GM20431 (cell line): Measurements from ENCODE around the gene HNRNPF.
"Not testable (repeated sequence)": the region's sequence is repeated elsewhere in the genome, so short reads cannot be mapped to it uniquely, and the experiment has no call there.

Source experiments
- in situ Hi-C: fragments of 300-500 bp; cut with MseI, MboI; formaldehyde crosslinking; loops from one replicate; pipeline ENCODE4 v1.15.0; 2020; ENCODE audit warnings: low sequenced_read_pairs; ENCODE audit not compliant: unreplicated experiment

The HNRNPF gene

GRCh38 chr10:43399320-43400310, 9.4 kb downstream of the HNRNPF start:
- in situ Hi-C loops: no loop called here

DNA sequence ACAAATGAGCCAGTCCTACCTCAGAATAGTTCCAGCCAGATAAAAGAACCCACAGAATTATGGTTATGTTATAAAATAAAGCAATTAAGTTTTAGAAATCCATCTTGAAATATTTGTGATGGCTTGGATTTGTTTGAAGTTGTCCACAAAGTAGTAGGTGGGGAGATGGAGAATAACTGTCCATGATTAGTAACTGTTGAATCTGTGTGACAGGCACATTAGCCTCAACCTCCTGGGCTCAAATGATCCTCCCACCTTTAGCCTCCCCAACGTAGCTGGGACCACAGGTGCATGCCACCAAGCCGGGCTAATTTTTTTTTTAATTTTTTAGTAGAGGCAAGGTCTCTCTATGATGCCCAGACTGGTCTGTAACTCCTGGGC, 10.1 kb downstream of the HNRNPF start:
- in situ Hi-C loops: no loop called here

DNA sequence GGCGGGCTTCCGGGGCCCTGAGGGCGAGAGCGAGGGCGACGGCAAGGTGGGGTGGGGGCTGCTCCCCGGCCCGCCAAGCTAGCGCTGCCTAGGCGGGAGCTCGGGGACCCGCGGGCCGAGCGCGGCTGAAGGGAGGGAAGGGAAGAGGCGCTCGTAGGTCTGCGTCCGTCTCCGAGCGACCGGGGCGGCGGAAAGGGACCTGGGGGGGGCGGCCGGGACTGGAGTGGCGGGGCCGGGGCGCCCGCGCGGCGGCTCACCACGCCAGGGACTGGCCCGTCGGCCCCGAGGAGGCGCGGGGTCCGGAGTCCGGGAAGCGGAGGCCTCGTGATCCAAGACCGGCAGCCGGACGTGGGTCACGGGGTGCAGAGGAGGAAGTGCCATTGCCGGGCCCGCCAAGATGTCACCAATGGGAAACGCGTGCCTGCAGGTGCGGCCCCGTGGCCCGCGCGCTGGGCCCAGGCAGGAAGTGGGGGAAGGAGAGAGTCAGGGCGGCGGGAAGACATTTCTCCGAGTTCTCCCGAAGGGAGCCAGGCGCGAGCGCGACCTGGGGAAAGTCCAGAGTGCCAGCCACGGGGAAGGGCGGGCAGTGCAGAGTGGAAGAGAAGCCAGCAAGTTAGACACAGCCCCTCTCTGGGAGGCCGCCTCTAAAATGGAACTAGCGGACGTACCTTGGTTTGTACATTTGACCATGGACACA, 11.9 kb downstream of the HNRNPF start:
- in situ Hi-C loops: no loop called here

DNA sequence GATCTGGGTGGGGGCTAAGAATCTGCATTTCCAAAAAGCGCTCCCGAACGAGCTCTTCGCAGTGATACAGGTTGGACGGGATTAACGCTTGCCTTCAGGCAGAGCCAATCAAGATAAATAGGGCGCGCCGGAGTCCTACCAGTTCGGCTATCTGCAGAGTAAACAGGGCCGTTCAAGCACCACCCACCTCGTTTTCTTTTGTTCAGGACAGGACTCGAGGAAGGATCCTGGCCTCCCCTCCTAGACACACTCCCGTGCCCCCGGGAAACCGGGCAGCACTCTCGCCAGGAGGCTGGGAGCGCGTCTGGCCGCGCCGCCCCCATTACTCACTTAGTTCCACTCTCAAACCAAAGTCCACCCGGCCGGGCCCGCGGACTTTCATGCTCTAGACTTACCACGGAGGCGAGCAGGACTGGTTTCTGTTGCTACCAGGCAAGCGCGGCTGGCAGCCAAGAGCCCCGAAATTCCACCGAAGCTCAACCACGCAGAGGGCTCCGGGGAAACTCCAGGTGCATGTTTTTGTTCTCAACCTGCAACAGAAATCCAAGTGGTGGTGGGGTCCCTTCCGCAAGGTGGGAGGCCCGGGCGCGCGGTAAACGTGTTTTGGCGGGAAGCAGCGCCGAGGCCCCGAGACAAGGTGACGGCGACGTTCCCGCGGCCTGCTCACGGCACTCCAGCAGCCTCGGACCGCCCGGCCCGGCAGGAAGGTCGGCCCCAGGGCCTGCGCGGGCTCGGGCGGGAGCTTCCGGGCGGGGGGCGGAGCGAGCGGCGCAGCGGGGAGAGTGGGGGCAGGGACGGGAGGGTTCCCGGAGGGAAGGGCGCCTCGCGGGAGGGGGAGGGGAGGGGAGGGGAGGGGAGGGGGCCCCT, 12.7 kb downstream of the HNRNPF start:
- in situ Hi-C loops: no loop called here

- in situ Hi-C loops: no loop called here
These were observed 13.4 kb downstream of the HNRNPF start for GRCh38 chr10:43395571-43396060.

DNA sequence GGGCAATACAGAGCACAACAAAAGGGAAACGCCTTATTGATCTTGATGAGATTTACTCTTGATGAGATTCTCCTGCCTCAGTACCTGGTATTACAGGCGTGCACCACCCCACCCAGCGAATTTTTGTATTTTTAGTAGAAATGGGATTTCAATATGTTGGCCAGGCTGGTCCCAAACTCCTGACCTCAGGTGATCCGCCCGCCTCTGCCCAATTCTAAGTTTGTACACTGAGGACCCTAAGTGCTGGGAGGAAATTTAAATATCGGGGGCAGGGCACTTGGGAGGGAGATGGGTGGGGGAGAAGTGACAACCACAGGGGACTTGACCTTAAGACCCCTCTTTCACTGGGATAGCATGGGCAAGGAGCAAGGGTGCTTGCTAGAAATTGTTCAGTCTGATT, 14.1 kb downstream of the HNRNPF start:
- in situ Hi-C loops: no loop called here

DNA sequence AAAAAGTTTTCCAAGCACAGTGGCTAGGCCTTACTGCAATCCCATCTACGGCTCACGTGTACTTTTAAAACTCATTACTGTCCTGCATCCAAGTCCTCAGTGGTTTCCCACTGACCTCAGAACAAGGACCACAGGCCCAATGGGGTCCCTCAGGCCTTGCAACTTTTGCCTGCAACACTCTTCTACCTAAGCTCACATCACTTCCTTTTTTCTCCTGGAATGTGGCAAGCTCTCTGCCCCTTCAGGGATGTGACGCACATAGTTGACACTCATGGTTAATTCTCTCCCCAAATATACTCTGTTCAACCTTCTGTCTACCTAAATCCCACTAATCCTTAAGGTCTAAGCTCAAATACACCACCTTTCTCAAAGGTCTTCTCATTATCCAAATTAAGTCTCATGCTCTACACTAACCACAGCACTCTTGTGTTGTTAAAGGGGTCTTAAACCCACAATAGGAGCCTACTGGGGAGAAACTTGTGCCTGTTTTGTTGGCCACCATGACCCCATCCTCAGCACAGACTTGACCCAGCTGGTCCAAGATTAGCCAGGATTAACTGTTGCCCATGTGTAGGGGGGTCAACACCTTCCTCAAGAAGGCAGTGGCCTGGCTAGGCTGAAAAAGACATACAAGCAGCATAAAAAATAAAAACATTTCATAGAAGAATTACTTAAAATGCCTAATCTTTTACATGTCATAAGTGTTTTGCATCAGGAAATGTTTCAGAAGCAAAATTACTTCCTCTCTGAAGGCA, 15.2 kb downstream of the HNRNPF start:
- in situ Hi-C loops: no loop called here

DNA sequence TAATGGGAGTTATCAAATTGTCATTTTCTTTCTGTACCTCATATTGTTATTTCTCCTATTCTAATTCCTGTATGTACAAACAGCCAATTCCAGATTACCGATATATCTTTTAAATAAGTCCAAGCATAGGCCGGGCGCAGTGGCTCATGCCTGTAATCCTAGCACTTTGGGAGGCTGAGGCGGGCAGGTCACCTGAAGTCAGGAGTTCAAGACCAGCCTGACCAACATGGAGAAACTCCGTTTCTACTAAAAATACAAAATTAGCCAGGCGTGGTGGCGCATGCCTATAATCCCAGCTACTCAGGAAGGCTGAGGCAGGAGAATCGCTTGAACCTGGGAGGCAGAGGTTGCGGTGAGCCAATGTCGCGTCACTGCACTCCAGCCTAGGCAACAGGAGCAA, 15.8 kb downstream of the HNRNPF start:
- in situ Hi-C loops: not testable (repeated sequence)

DNA sequence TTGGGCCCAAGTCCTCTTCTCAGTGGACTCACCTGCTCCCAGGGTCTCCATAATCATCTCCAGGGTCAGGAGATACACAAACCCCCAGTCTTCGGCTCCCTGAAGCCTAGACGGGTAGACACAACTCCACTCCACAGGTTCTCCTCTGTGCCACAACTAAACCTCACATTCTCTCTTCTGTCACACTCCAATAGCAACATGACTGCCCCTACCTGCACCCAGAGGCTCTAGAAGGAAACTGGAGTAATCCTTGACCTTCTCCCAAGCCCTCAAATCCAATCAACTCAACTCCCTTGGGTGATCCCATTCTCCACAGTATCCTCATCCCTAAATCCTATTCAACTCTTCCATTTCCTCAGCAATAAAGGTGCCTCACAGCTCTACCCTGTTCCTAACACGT, 16.2 kb downstream of the HNRNPF start:
- in situ Hi-C loops: no loop called here

DNA sequence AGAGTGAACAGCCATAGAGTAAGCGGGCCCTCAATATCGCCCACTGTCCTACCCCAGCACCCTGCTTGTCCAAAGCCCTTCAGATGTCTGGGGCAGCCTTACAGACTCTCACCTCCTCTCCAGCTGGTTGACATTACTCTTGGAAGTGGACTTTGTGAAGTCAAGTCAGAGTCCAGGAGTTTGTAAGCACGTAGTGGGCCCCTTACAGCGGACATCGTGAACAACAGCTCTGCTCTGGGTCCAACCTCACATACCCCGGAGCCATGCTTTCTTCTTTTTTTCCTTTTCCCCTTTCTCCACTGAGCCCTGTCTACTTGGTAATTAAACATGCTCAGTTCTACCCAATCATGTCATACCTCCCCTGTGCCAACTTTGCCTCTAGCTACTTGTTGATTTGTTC, 17.5 kb downstream of the HNRNPF start:
- in situ Hi-C loops: no loop called here

GRCh38 chr10:43390759-43391158, 18.2 kb downstream of the HNRNPF start:
- in situ Hi-C loops: no loop called here

GRCh38 chr10:43390333-43390732, 18.7 kb downstream of the HNRNPF start:
- in situ Hi-C loops: no loop called here

GRCh38 chr10:43389867-43390266, 19.1 kb downstream of the HNRNPF start:
- in situ Hi-C loops: no loop called here

GRCh38 chr10:43387678-43388032, 21.3 kb downstream of the HNRNPF start:
- in situ Hi-C loops: no loop called here

GRCh38 chr10:43386981-43387677, 21.9 kb downstream of the HNRNPF start:
- in situ Hi-C loops: no loop called here

DNA sequence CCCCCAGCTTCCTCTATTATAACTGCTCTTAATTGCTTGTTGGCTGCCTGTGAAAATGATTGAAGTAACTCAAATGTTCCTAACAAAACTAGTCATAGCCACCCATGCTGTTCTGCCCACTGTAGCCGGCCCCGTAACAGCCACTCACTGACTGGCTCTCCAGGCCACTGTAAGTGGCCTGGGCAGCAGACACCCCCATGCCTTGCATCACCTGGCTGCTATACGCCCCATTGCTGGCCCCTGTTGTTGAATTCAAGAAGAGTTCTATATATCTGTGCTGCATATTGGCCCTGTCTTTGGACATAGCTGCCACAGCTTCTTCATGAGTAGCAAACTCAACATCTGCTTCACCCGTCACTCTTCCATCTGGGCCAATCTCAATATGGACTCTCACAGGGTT, 22.4 kb downstream of the HNRNPF start:
- in situ Hi-C loops: no loop called here

- in situ Hi-C loops: no loop called here
These were observed 23.5 kb downstream of the HNRNPF start for GRCh38 chr10:43385412-43386004.
